Stimulated activated CD4-positive, alpha-beta T cell treated with anti-CD3 and anti-CD28 coated beads, Interleukin-15, amount 100 ng/mL, for 48 hours (primary cell): ENCODE results near the gene ADCY3.
A peak's percentile ranks its signal among the peaks of the same experiment; 100 is the strongest.
"Not testable (repeated sequence)": the region's sequence is repeated elsewhere in the genome, so short reads cannot be mapped to it uniquely, and the experiment has no call there.

Experiments
- DNase-seq, 2 donors: peaks; one replicate each; pipeline ENCODE4 v3.0.0-alpha.2; 2020; ENCODE audit warnings: low read depth in 2 of 2

The ADCY3 gene

DNA sequence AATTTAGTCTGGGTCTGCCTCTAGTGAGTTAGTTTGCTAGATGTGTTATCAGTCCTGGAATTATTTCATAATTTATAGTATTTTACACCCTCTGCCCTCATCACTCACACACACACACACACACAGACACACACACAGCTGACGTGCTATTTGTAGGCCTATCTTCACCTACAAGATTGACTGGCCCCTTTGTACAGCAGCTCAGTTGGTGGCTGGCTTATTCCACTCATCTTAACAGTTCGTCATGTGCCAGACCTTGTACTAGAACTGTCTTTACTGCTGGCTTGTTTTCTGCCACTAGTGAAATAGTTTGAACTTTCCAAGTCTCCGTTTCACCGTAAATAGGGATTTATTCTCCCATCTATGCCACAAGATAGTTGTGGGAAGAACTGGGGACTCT, 105.5 kb downstream of the ADCY3 start:
- DNase-seq: no peak

- DNase-seq: no peak
These were observed 106.3 kb downstream of the ADCY3 start for GRCh38 chr2:24813691-24814137.

- DNase-seq: no peak
These were observed 110.6 kb downstream of the ADCY3 start for GRCh38 chr2:24809316-24810007.

DNA sequence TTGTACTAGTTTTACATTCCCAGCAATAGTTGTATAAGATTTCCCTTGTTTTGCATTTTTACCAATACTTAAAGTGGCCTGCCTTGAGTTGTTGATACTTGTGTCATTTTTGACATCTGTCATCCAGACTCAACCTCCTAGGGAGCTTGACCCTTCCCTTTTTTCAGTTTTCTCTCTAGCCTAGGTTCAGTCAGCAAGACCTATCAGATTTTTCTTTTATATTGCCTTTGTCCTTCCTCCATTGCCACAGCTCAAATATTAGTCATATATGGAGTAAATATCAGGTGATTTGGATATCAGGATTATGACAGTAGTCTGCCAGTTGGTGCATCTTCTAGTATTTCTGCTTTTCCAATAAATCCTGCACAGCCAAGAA, 113.4 kb downstream of the ADCY3 start:
- no peak for DNase-seq

DNA sequence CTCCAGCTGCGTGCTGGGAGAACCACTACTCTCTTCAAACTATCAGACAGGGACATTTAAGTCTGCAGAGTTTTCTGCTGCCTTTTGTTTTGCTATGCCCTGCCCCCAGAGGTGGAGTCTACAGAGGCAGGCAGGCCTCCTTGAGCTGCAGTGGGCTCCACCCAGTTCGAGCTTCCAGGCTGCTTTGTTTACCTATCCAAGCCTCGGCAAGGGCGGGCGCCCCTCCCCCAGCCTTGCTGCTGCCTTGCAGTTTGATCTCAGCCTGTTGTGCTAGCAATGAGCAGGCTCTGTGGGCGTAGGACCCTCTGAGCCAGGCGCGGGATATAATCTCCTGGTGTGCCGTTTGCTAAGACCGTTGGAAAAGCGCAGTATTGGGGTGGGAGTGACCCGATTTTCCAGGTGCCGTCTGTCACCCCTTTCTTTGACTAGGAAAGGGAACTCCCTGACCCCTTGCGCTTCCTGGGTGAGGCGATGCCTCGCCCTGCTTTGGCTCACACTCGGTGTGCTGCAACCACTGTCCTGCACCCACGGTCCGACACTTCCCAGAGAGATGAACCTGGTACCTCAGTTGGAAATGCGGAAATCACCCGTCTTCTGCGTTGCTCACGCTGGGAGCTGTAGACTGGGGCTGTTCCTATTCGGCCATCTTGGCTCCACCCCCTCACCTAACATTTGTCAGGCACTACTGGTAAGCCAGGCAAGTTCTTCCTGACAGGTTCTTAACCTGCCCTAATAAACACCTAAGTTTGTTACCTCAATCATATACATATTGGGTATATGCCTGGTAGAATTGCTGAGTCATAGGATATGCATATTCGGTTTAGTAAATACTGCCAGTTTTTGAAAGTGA, 114.0 kb downstream of the ADCY3 start:
- DNase-seq: not testable (repeated sequence)

DNA sequence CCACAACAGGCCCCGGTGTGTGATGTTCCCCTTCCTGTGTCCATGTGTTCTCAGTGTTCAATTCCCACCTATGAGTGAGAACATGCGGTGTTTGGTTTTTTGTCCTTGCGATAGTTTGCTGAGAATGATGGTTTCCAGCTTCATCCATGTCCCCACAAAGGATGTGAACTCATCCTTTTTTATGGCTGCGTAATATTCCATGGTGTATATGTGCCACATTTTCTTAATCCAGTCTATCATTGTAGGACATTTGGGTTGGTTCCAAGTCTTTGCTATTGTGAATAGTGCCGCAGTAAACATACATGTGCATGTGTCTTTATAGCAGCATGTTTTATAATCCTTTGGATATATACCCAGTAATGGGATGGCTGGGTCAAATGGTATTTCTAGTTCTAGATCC, 119.5 kb downstream of the ADCY3 start:
- not testable (repeated sequence) for DNase-seq

- DNase-seq: no peak
These were observed 122.4 kb downstream of the ADCY3 start for GRCh38 chr2:24797644-24798043.

- no peak for DNase-seq
These were observed 126.1 kb downstream of the ADCY3 start for GRCh38 chr2:24793761-24794435.

DNA sequence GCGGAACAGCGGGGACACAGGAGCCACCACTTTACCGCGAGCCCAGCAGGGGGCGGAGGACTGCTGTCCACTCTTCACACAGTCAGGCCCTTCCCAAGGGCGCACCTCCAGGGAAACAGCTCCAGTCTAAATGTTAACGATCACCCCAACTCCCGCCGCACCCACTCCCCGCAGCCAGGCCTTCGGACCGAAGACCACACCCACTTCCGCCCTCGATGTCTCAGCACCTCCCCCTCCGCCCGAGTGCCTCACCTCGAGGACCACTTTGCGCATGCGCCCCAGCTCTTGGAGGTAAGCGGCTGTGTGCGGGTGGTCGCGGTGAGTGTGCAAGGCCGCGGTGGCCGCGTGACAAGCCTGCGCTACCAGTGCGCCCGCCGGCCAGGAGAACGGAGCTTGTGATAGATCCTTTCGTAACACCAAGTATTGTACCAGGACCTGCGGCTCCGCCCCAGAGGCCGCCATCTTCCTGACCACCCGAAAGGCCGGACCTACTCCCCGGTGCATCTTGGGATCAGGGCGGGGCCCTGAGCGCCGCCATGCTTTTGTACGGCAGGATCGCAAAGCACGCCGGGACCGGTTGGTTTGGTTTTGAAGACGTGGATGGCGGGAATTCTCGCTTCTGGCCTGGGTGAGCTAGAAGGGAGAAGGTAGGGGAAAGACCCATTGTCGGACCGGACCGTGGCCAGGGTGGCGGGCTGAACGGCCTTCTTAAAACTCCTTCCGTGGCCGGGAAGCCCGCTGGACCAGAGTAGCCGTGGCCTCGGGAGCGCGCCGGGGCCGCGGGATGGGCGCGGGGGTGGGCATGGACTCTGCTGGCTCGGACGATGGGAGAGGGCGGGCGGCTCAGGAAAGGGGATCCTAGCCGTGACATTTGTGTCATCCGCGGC, 126.9 kb downstream of the ADCY3 start, which contains the start of the genes CENPO and PTRHD1:
CENPO (plus strand) TSS at position 552 of the 887 bp plus-strand sequence. CDS start 495 bp downstream, outside the sequence.
PTRHD1 (minus strand) TSS at position 518 of the 887 bp plus-strand sequence; CDS start at position 504, 14 bp downstream.
- DNase-seq: peak; percentile 91 to 92

DNA sequence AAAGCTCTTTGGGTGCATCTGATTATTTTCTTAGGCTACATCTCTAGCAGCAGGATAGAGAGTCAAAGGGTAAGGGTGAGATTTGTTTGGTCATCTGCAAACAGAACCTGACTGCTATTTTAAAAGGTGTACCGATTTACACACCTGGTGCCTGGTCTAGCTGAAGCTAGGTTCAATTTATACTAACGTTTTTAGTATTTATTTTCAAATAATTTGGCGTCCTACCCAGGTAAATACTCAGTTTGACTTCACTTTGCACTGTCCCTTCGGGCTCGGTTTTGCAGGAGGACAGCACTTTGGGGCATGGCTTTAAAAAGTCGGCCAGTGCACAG, 127.5 kb downstream of the ADCY3 start:
- no peak for DNase-seq

DNA sequence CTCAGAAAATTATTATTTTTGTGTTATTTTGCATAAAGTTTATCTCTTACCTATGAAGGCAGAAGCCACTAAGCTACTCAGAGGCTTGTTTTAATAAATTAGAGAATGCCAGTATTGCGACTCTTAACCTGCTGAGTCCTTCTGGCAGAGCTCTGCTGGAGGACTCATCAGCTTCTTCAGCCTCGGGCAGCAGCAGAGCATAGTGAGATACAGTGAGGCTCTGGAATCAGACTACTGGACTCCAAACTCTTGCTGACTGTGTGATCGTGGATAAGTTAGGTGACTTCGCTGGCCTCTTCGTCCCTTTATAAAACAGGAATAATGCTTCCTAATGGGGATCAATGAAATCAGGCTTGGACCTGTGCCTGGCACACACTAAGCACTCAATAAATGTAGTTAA, 128.6 kb downstream of the ADCY3 start:
- no peak for DNase-seq

DNA sequence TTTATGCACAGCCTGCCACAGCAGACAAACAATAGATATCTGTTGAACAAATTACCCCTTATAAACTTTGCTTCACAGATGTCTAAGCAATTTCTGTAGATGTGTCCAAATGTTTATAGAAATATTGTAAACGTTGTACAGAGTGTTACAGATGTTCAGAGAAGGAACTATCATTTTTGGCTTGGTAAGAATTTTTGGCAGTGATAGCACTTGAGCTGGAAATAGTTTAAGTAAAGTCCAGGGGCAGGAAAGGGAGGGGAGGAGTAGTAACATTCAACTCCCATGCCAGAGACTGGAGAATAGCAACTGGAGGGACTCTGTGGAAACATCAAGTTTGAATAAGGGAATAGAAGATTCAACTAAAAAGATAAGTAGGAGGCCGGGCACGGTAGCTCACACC, 131.2 kb downstream of the ADCY3 start:
- no peak for DNase-seq

DNA sequence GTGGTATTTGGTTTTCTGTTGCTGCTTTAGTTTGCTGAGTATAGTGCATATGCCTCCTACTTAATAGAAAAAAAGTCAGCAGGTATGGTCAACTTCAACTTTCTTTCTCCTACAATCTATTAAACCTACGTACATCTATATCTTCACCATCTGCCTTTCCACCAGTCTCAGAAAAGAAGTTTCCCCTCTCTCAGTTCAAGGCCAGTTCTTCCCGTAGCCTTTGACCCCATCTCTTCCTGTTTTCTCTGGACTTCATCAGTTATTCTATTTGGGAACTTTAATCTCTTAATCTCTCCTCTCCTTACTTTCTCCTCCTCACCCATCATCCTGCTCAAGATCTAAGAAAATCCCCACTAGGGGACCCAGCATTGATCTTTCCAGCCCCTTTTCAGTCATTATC, 132.5 kb downstream of the ADCY3 start:
- no peak for DNase-seq

- DNase-seq: no peak
These were observed 134.2 kb downstream of the ADCY3 start for GRCh38 chr2:24785671-24786321.

DNA sequence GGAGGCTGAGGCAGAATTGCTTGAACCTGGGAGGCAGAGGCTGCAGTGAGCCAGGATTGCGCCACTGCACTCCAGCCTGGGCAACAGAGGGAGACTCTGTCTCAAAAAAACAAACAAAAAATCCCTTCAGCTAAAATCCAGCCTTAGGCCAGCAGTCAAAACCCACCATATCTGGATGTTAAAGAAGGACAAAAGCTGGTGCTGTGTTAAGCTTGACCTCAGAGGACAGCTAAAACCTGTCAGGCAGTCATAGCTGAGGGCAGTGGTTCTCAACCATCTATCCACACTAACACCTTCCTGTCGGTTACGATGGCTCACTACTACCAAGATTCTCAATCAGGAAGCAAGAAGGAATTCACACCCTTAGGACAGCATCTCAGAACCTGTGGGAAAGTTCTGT, 136.4 kb downstream of the ADCY3 start:
- no peak for DNase-seq

- DNase-seq: no peak
These were observed 140.9 kb downstream of the ADCY3 start for GRCh38 chr2:24779116-24779515.

DNA sequence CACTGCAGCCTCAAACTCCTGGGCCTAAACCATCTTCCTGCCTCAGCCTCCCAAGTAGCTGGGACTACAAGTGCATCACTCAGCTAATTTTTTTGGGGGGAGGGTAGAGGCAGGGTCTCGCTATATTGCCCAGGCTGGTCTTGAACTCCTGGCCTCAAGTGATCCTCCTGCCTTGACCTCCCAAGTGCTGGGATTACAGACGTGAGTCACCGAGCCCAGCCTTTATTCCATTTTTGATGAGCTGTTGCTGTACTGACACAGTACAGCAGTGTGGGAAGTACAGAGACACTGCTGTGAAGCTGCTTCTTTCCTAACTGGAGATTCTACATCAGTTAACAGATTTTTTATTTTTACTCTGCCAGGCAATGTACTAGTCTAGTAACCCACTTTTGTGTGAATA, 145.7 kb downstream of the ADCY3 start:
- no peak for DNase-seq

- no peak for DNase-seq
These were observed 148.1 kb downstream of the ADCY3 start for GRCh38 chr2:24771764-24772586.

DNA sequence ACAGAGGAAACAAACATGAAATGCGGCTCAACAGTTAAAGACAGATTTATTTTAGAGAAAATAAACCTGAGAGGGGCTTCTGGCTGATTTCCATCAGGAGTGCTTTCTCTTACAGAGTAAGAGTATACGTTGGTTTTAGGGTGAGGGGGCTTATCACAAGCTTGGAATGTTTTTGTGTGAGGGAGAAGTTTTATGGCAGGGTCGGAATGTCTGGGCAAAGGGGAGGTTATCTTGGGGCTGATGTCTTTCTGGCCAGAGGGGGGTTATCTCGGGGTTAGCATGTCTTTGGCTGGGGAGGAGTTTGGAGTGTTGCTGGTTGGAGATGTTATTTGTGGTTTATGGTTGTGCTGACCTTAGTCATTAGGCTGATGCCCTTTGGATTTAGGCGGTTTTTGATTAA, 149.0 kb downstream of the ADCY3 start:
- DNase-seq: no peak
